GM18519 (cell line): ENCODE measurements around the gene PTPRE.
A peak's percentile ranks its signal among the peaks of the same experiment; 100 is the strongest.

ENCODE experiments used
- ATAC-seq: cut with Tn5 transposase; IDR thresholded peaks from one replicate; pipeline ENCODE4 v1.9.1; 2021; ENCODE audit warnings: mild to moderate bottlenecking, moderate library complexity; ENCODE audit not compliant: unreplicated experiment, low FRiP score

Gene PTPRE

DNA sequence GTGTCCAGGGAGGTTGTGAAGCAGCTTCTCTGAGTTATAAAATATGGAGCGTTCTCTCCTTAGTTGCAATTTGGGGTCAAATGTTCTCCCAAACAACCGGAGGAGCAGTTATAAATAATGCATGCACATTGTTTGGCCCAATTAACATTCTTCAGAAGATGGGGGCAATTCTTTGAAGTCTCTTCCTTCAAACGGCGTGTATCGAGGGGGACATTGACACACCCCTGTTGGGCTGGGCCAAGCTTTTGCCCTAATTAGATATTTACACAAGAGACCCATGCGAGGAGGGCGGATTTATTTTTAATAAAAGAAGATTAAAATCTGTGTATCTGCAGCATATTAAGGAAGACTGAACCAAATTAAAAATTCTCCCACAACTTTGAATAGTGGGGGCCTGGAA lies 107.3 kb downstream of the PTPRE start:
- no peak for ATAC-seq

DNA sequence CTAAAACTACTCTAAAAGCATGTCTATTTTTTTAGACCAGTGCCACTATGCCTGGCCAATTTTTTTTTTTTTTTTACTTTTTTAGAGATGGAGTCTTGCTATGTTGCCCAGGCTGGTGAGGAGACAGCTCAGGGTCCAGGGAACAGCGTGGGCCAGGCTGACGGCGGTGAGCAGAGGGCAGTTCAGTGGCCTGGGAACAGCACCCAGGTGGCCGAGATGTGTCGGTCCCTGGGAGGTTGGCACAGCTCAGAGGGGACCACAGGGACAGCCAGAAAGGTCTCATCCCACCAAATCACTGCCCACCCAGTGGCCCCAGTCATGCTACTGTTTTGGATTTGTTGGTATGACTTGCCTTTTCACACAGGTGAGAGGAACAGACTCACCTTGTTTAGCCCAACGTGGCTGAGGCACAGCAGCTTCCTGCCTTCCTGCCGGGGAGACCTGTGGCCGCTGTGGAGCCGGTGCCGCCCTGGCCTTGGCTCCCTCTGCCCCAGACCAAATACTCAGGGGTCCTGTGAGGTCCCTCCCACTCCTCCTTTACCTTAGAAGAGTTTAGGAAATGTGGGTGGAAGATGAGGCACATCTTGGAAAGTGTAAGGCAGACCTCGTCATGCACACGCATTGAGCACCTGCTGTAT lies 109.6 kb downstream of the PTPRE start:
- ATAC-seq: no peak

DNA sequence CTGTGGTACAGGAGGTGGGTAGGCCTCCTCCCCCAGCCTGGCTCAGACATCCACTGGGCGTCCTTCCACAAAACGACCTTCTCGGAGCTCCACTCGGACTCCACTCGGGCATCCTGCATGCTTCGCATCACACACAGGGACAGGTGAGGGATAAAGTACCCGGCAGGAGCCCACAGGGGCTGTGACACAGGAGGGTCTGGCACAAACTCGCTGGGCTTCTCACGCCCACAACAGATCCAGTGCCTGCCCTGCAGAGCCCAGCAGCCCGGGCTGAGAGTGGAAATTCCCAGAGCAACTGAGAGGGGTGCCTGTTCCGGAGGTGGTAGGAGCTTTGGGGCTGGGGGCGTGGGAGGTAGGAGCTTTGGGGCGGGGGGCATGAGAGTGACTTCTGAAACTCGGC lies 110.9 kb downstream of the PTPRE start:
- no peak for ATAC-seq

DNA sequence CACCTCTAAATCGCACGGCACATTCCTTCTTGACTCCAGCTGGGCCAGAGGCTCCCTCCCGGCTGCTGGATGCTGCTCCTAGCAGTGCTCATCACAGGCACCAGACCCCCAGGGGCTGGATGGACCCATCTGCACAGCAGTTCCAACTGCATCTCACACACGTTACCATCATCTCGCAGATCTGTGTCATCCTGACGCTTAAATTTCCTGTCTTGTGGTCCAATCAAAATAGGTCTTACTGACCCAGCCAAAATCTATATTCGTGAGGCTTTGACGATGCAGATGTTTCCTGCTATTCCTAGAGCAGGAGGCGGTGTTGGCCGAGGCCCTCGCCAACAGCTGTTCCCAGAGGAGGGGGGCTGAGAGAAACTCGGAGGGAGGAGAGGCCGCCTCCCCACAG lies 111.3 kb downstream of the PTPRE start:
- ATAC-seq: no peak

DNA sequence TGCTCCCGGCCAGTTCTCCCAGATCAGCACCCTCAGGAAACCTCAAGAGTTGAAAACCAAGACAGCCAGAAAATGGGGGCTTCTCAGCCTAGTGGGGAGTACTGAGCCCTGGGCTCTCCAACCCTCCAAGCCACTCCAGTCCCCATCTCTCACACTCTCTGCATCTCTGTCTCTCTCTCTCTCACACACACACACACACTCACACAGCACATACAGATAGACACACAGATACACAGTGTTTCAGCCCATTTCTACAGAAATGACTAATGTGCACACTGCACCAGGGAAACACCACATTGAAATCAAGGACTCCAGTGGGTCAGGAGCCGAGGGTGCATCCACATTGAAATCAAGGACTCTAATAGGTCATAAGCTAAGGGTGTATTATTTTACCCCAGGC lies 111.8 kb downstream of the PTPRE start:
- ATAC-seq: no peak

DNA sequence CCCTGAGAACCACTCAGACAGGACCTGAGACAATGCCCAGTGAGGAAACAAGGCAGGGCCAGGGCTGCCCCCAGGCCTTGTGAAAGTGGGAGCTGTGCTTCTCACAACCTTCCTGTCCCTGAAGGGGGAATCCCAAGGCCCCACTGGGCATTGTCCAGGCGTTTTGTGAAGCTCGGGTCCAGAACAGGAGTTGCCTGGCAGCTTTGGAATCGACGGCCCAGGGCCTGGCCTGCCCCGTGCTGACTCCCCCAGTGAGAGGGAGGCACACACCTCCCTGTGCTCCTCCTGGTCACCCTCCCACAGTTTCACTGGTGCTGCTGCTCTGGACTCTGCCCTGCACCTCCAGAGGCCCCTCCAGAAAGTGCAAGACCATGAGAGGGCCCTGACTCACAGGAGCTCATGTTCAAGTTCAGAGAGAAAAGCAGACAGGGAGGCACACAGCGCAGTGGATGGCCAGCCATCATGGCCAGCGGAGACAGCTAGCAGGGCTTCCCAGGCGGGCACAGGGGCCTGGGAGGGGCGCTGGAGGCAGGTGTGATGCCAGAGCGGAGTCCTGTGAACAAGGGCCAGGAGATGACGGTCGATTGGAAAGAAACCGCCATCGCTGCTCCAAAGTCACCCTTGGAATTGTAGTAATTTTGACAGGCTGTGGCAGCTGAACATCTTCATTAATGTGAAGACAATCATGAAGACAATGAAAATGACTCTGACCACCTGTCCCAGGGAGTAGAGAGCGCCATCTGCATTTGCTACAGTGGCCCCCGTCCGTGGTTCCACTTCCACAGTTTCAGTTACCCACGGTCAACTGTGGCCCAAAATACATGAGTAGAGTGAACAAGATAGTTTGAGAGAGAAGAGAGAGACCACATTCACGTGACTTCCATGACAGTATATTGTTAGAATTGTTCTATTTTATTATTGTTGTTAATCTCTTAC lies 115.6 kb downstream of the PTPRE start:
- no peak for ATAC-seq

DNA sequence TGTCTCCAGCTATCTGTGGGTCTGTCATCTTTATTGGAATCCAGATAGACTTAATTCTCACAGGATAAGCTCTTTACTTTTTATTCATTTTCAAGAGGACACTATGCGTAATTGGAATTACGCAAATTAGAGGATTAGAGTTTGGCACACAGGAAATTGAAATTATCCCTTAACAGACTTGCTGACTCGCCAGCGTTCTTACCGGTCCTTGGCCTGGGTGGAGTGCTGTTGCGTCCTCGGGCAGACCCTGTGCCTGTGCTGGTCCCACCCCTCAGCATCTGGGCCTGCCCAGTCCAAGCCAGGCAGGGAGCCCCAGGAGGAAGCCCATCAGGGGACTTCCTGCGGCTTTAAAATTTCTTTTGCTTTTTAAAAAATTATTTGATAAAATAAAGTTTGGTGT lies 117.5 kb downstream of the PTPRE start:
- ATAC-seq: no peak

DNA sequence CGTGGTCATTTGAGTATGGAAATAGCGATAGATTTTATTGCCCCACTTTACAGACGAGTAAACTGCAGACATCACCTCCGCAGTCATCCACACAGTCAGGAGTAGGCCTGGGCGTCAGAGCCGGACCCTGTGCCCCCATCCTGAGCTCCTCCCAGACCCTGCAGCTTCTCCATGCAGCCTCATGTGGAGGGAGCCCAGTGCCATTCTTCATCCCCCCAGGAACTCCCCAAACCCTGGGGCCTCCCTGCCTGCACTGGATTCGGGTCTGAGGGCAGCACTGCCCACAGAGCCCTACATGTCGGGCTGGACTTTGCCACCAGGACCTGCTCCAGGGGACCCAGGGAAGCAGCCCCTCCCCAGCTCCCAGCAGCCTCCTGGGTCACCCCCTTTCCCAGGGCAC lies 118.5 kb downstream of the PTPRE start:
- no peak for ATAC-seq

DNA sequence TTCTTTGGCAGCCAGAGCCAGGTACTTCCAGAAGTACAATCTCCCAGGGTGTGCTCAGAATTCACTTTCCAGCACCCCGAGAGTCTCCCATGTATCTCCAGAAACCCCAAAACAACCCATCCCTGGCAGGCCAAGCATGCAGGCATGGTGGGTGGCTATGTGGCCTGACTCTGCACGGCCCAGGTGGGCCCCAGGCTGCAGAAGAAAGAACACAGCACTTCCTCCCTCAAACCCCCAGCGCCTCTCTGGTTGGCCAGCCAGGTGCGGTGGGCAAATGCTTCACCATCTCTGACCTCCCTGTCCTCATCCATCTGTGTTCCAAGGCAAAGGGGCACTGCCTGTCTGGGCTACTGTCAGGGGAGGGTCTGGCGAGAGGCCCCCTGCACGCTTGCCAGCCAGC lies 119.0 kb downstream of the PTPRE start:
- no peak for ATAC-seq

DNA sequence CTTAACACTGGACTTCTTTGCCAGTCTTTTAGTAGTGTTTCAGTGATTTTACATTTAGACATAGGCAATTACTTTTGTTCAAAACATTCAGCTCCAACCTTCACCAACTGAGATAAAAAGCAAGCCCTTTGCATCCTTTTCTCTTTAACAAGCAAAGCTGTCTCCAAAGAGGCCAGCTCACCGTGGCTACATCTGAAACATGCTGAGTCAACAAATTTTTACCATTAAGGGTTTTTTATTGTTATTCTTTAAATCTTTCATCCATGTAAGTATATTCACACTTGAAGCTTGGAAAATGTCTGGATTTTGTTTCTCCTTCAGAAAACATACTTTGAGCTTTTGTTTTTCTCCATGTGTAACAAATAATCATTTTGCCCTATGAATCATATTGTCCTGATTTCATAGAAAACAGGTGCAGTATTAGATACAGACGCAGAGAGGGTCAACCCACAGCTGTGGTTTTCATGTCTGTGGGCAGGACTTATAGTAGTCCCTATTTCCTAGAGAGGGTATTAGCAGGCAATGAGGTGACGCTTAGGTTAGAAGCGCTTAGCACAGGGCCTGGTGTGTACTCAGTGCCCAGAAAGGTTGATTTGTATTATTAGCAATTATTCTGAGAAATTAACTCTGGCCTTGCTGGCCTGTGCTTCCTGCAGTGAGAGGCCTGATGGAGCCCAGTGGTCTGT lies 119.9 kb downstream of the PTPRE start:
- no peak for ATAC-seq

DNA sequence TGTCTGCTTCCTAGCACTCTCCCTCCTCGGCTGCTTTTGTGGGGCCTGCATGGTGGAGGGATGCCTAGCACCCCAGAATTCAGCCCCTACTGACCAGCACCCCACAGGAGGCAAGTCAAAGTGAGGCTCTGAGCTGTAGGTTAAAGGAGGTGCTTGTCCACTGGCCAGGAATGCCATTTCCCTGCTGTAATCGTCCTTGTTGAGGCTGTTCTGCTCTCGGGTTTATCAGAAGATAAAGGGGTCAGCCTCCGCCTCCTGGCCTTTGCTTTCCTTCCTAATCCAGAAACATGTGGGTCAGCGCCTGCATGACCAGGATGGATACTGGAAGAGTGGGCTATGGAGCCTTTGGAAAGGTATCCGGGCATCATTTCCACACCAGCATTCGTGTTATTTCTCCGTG lies 120.4 kb downstream of the PTPRE start:
- no peak for ATAC-seq

DNA sequence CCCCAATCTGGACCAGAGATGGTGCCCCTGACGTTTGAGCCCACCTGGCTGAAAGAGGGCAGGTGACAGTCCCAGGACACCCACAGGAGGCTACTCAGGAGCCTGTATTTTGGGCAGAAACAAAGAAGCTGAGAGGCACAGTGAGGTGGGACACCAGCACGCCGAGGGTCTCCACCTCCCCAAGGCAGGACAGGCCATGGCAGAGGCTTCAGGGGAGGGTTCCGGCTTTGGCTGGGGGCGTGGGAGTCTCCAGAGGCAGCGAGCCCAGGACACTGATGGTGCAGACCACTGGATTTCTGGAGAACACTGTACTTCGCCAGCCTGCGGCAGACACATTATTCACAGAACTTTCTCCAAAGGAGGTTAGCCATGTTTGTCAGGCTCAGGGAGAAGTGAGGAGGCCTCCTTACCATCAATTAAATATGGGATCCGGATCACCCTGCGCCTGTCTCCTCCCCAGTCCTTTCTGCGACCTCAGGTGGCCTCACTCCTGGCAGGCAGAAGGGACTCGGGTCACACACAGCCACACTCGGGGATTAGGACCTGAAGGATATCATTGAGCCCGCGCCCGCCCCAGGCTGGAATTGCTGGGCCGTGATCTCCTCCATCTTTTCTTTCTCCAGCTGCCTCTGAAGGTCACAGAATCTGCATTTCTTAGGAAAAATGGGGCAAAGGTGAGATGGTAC lies 121.1 kb downstream of the PTPRE start:
- no peak for ATAC-seq

DNA sequence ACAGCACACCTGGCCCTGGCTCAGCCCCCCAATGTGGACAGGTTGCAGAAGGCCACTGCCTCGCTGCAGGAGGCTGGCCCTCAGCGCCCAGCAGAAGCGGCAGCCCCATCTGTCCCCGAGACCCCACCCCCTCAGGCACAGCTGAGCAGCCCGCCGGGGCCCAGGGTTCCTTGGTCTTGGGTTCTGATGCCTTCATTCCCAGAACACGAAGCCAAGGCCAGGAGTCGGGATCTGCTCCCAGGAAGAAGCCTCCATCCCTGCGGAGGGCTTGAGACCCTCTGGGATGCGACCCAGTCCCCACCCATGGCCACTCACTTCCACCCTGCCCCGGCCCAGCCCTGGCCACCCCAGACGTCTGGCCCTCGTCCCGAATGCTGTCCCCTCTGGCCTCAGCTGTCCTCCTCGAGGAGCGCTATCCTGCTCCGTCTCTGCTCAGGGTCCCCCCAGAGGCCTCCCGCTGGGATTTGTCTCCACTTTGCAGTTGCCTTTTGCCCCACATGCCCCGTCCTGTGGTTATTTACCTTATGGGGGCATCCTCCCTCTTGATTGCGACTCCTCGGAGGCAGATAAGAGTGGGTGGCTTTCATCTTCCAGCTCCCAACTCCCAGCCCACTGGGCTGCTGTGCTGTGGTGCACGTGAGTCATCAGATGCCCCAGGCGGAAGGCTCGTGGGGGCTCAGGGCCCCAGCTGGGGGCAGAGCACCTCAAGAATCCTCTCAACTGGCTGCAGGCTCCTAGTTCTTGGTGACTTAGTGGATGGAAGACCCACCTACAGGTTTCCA lies 121.8 kb downstream of the PTPRE start:
- ATAC-seq: no peak

DNA sequence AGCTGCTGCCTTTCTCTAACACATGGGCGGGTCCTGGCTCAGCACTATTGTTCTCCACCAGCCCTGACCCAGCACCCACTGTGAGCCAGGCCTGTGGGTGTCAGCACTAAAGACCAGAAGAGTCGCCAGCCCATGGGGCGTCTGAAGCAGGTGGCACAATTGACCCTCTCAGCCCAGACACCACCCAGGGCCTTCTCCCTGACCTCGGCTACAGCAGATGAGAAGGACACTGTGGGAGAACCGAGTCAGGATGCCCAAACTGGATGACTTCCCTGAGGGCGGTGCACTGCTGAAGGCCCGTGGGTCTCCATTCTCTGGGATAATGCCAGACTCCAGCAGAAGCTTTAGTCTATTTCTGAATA lies 122.4 kb downstream of the PTPRE start:
- no peak for ATAC-seq

DNA sequence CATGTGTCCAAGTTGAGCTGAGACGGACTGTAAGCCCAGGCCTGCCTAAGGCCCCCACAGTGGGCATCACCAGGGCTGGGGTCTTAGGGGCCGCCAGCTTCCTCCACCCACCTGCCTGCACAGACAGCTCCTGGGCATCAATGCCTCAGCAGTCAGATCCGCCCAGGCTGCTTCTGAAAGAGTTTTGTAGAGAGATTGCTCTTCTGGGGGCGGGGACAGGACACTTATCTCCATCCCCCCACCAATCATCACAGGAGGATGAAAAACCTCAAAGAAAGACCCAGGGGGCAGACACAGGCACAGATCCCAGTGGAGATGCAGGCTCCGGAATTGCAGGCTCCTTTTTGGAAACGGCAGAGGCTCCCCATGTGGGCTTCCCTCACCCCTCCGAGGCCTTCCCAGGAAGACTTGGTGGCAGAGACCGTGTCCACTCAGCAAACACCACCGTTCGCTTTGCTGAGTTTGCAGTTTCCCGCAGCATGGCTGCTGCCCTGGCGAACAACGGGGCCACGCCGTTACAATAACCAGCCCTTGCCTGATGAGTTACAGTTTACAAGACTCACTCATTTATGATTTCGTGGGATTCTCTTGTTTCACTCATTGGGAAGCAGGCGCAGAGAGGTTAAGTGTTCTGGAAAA lies 122.9 kb downstream of the PTPRE start:
- ATAC-seq: no peak

DNA sequence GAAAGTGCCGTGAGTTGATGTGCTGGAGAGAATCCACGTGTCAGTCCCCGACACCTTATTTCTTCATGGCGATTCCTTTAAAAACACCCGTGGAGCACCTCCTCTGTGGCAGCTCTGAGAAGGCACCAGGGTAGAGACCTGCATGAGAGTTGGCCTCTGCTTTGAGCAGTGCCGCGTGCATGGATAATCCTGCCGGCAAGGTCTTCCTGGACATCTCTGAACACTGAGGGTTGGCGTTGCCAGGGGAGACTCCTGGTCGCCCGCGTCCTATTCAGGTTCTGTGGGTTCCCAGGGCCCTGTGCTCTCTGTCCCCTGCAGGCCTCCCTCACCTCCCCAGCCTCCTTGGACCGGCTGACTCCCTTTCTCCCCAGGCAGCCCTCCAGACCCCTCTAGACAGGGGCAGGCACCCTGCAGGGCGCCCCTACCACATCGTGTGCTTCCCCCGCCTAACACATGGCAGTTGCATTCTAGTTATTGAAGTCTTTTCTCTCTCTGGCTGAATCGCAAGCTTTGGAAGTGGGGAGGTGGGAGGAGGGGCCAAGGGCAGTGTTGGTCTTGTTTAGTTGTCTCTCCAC lies 123.7 kb downstream of the PTPRE start:
- ATAC-seq: no peak

DNA sequence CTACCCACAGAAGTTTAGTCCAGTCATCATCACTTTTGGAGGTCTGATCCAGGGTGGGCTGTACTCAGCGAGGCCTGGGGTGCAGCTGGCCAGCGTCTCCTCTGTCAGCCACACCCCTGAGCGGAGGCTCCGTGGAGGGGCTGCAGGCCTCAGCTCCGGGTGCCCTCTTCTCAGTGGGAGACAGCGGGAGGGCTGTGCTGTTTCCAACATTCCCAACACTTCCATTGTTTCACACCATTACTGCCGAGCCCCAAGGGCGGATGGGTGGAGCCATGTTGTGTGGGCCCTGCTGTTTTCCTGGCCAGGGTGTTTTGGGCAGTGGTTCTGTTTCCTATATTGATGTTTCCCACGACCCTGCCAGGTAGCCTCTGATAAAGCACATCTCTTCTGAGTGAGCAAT lies 124.3 kb downstream of the PTPRE start:
- no peak for ATAC-seq

DNA sequence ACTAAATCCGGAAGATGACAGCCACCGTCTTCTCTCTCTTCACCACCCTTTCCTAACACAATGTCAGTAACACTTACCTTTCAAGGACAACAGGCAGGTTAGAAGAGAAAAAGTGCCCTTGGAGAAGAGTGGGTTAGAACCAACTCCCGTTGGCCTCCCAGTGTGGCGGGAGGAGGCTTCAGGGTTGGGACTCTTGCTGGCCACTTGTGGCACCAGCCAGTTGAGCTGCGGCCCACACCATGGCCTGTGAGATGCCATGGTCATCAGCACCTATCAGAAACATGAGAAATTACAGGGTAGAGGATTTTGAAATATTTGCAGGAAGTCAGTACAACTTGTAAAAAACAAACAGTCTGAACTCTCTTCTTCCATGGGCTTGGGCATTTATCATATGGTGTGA lies 125.6 kb downstream of the PTPRE start:
- no peak for ATAC-seq

DNA sequence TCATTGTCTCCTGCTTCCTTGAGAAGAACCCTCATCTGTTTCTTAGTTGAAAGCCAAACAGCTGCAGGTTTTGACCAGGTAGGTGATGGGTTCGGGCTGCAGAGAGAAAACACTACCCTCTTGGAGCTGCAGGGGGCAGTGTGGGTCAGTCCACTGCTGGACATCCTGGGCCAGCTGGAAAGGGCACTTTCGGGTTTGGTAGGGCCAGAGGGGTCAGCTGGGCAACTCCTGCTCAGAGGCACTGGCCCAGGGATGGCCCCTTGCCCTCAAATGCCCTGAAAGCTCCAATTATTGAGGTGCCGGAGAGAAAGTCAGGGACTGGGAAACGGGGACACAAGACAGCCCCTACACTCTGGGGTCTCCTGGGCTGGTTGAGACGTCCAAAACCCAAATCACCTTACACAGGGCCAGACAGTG lies 128.7 kb downstream of the PTPRE start:
- peak; percentile 68 for ATAC-seq
